ENCODE results near the gene TMEM60. TPM values are rescaled to one million over a fixed set of nuclear protein-coding genes. Genes with fewer than 3 reads are reported as not detected.
A peak's percentile ranks its signal among the peaks of the same experiment; 100 is the strongest.

TMEM60 gene
- total RNA-seq, 1 donor from 2014 or later: 24.6 TPM

GRCh38 chr7:77765481-77765880 is 32.8 kb downstream of the TMEM60 start:
- ATAC-seq (no peak), DNase-seq (no peak)
- H3K9me3 ChIP-seq: no peaks in the 10 kb centered on the region
- peaks cover 21% of the 10 kb centered on the region for H3K36me3 ChIP-seq
- TF ChIP-seq CTCF (IDR thresholded peaks at IDR 0.05): no peak
- no peak overlapping the region for H3K27ac ChIP-seq
- H3K27me3 ChIP-seq (ENCODE audit: low read depth): no peaks in the 10 kb centered on the region
- H3K4me3 ChIP-seq: no peak overlapping the region
- peaks cover 11% of the 10 kb centered on the region for H3K4me1 ChIP-seq
- intact Hi-C loops (cut with DNase I): no loop called here

- Histone ChIP-seq H3K4me3 (no peak overlapping the region), H3K9me3 (no peaks in the 10 kb centered on the region), H3K27me3 (ENCODE audit: low read depth) (no peaks in the 10 kb centered on the region), H3K4me1 (peaks cover 11% of the 10 kb centered on the region), H3K27ac (no peak overlapping the region), H3K36me3 (peaks cover 2% of the 10 kb centered on the region)
- no peak for TF ChIP-seq CTCF (IDR thresholded peaks at IDR 0.05)
- peak in 1 of 2 donors; percentile 24 for ATAC-seq
- intact Hi-C loops (cut with DNase I): no loop called here
- no peak for DNase-seq
These were observed 37.3 kb downstream of the TMEM60 start for GRCh38 chr7:77760809-77761453.

GRCh38 chr7:77759294-77759889 is 38.8 kb downstream of the TMEM60 start:
- H3K27me3 ChIP-seq (ENCODE audit: low read depth): no peaks in the 10 kb centered on the region
- peaks cover 5% of the 10 kb centered on the region for H3K4me1 ChIP-seq
- no peak overlapping the region for H3K4me3 ChIP-seq
- no peak overlapping the region for H3K27ac ChIP-seq
- peak; percentile 85 for TF ChIP-seq CTCF (IDR thresholded peaks at IDR 0.05)
- DNase-seq (no peak), ATAC-seq (peak; percentile 82 to 84)
- intact Hi-C loops (cut with DNase I): loop anchor here (10.0 kb wide), 1 partner anchor 105 kb away; no protein-coding TSS in a partner anchor
- no peaks in the 10 kb centered on the region for H3K9me3 ChIP-seq
- H3K36me3 ChIP-seq: no peaks in the 10 kb centered on the region

- H3K9me3 ChIP-seq: no peaks in the 10 kb centered on the region
- intact Hi-C loops (cut with DNase I): loop anchor here (10.0 kb wide), 1 partner anchor 103 kb away; no protein-coding TSS in a partner anchor
- no peaks in the 10 kb centered on the region for H3K36me3 ChIP-seq
- H3K27ac ChIP-seq: no peak overlapping the region
- H3K4me1 ChIP-seq: peaks cover 10% of the 10 kb centered on the region
- no peak overlapping the region for H3K4me3 ChIP-seq
- no peak for DNase-seq
- no peak for TF ChIP-seq CTCF (IDR thresholded peaks at IDR 0.05)
- ATAC-seq: peak in 1 of 2 donors; percentile 51
- H3K27me3 ChIP-seq (ENCODE audit: low read depth): no peaks in the 10 kb centered on the region
These were observed 40.6 kb downstream of the TMEM60 start for GRCh38 chr7:77757589-77757988.

- TF ChIP-seq CTCF (IDR thresholded peaks at IDR 0.05): no peak
- intact Hi-C loops (cut with DNase I): loop anchor here (10.0 kb wide), 1 partner anchor 98 kb away; no protein-coding TSS in a partner anchor
- no peaks in the 10 kb centered on the region for H3K9me3 ChIP-seq
- peaks cover 16% of the 10 kb centered on the region for H3K36me3 ChIP-seq
- no peak overlapping the region for H3K27ac ChIP-seq
- no peak overlapping the region for H3K4me3 ChIP-seq
- H3K4me1 ChIP-seq: peaks cover 17% of the 10 kb centered on the region
- ATAC-seq (peak in 1 of 2 donors; percentile 28), DNase-seq (no peak)
- H3K27me3 ChIP-seq (ENCODE audit: low read depth): no peaks in the 10 kb centered on the region
These were observed 45.1 kb downstream of the TMEM60 start for GRCh38 chr7:77753173-77753572.
